ENCODE results near the gene UGT1A7.
"Not testable (repeated sequence)": the region's sequence is repeated elsewhere in the genome, so short reads cannot be mapped to it uniquely, and the experiment has no call there.

Gene UGT1A7

DNA sequence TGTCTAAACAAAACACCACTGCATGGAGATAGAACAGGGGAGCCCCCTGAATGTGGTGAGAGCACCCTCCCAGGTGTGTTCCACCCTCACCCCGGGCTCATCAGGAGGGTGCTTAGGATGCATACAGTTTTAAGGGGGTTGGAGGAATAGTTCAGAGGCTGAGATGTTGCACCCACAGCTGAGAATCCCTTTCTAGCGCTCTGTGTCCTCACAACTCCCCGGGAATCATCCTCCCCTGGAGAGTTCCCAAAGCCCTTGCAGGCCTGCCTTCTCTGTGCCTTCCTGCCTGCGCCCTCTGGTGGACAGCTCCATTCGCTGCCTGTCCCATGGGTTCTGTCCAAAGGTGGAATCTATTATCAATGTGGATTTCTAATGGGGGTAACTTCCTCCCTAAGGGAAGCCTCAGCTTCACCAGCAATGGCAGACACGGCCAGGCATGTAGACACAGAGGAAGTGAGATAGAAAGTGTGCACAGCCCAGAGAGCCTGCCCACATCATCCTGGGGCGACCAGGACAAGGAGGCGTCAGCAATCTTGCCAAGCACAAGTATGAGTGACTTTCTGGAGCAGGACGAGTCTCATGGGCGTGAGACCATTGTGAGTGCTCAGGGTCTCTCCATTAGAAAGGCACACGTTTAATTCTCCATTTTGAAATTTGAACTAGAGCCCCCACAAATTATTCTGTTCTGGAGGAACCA, 29.8 kb downstream of the UGT1A7 start:
- peak; percentile 18 to 95 (median 79) for DNase-seq
- intact Hi-C loops (cut with DNase I), result loop anchor here (5.0 kb wide), 1 partner anchor 264 kb away; no protein-coding TSS in a partner anchor

DNA sequence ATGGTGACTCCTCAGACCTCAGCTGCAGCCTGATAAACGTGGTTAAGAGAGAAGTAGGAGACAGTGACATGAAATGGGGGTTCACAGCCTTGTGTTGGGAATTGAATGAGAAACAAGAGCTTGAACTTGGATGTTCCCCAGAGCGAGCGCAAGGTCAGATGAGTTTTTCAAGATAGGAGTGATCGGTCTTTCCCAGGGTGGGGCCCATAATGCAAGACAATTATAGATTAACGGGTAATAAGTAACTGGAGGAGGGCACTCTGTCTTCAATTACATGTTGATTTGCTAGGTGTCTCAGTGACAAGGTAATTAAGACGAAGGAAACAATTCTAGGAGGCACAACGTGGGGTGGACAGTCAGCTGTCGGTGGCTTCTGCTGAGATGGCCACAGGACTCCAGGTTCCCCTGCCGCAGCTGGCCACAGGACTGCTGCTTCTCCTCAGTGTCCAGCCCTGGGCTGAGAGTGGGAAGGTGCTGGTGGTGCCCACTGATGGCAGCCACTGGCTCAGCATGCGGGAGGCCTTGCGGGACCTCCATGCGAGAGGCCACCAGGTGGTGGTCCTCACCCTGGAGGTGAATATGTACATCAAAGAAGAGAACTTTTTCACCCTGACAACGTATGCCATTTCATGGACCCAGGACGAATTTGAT, 31.0 kb downstream of the UGT1A7 start, which contains the start of gene UGT1A5:
TSS of gene UGT1A5 (plus strand) at position 297 of the 651 bp plus-strand sequence. CDS start at position 382, 85 bp downstream.
- intact Hi-C loops (cut with DNase I), result loop anchor here (5.0 kb wide), 1 partner anchor 265 kb away; no protein-coding TSS in a partner anchor
- peak in 1 of 10 donors; percentile 62 for DNase-seq

DNA sequence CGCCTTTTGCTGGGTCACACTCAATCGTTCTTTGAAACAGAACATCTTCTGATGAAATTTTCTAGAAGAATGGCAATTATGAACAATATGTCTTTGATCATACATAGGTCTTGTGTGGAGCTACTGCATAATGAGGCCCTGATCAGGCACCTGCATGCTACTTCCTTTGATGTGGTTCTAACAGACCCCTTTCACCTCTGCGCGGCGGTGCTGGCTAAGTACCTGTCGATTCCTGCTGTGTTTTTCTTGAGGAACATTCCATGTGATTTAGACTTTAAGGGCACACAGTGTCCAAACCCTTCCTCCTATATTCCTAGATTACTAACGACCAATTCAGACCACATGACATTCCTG, 31.5 kb downstream of the UGT1A7 start:
- intact Hi-C loops (cut with DNase I), result loop anchor here (5.0 kb wide), 1 partner anchor 266 kb away; no protein-coding TSS in a partner anchor
- DNase-seq, result no peak

DNA sequence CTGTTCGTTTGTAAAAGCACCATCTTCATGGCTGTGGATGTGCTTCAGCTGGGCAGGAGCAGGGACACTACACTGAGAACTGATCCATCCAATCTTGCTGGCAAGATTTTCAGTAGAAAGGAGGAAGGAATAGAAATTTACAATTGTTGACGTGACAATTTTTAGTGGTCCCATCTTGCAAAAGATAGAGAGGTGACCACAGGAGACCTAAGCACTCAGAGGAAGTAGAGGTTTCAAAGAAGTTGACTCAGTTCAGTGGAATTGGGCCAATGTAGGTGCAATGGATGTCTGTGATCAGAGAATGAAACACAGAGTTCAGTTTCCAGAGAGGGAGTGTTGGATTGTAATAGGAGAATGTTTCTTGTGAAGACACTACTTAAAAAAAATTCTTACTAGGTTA, 32.4 kb downstream of the UGT1A7 start:
- DNase-seq, result no peak
- intact Hi-C loops (cut with DNase I), result loop anchor here (5.0 kb wide), 1 partner anchor 267 kb away; no protein-coding TSS in a partner anchor

DNA sequence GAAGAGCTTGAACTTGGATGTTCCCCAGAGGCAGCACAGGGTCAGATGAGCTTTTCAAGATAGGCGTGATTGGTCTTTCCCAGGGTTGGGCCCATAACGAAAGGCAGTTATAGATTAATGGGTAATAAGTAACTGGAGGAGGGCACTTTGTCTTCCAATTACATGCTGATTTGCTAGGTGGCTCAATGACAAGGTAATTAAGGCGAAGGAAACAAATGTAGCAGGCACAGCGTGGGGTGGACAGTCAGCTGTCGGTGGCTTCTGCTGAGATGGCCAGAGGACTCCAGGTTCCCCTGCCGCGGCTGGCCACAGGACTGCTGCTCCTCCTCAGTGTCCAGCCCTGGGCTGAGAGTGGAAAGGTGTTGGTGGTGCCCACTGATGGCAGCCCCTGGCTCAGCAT, 36.9 kb downstream of the UGT1A7 start, which contains the start of gene UGT1A4:
TSS of gene UGT1A4 (plus strand) at position 185 of the 400 bp plus-strand sequence. CDS start at position 270, 85 bp downstream.
- no peak for DNase-seq
- intact Hi-C loops (cut with DNase I), result no loop called here

DNA sequence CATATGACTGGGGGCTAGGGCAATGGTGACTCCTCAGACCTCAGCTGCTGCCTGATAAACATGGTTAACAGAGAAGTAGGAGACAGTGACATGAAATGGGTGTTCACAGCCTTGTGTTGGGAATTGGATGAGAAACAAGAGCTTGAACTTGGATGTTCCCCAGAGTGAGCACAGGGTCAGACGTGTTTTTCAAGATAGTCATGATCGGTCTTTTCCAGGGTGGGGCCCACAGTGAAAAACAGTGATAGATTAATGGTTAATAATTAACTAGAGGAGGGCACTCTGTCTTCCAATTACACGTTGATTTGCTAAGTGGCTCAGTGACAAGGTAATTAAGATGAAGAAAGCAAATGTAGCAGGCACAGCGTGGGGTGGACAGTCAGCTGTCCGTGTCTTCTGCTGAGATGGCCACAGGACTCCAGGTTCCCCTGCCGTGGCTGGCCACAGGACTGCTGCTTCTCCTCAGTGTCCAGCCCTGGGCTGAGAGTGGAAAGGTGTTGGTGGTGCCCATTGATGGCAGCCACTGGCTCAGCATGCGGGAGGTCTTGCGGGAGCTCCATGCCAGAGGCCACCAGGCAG, 47.1 kb downstream of the UGT1A7 start, which contains the start of gene UGT1A3:
TSS of gene UGT1A3 (plus strand) at position 320 of the 579 bp plus-strand sequence. CDS start at position 405, 85 bp downstream.
- intact Hi-C loops (cut with DNase I), result no loop called here
- no peak for DNase-seq

DNA sequence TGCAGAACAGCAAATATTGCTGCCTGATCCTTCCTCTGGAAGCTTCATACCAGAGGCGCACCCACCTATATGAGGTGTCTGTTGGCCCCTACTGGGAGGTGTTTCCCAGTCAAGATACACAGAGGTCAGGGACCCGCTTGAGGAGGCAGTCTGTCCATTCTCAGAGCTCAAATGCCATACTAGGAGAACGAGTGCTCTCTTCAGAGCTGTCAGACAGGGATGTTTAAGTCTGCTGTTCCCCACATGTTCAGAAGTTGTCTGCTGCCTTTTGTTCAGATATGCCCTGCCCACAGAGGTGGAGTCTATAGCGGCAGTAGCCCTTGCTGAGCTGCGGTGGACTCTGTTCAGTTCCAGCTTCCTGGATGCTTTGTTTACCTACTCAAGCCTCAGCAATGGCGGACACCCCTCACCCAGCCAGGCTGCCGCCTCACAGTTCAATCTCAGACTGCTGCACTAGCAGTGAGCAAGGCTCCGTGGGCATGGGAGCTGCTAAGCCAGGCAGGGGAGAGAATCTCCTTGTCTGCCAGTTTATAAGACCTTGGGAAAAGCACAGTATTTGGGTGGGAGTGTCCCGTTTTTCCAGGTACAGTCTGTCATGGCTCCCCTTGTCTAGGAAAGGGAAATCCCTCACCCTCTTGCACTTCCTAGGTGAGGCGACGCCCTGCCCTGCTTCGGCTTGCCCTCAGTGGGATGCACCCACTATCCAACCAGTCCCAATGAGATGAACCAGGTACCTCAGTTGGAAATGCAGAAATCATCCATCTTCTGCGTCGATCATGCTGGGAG, 55.4 kb downstream of the UGT1A7 start:
- DNase-seq; intact Hi-C loops (cut with DNase I): not testable (repeated sequence)

DNA sequence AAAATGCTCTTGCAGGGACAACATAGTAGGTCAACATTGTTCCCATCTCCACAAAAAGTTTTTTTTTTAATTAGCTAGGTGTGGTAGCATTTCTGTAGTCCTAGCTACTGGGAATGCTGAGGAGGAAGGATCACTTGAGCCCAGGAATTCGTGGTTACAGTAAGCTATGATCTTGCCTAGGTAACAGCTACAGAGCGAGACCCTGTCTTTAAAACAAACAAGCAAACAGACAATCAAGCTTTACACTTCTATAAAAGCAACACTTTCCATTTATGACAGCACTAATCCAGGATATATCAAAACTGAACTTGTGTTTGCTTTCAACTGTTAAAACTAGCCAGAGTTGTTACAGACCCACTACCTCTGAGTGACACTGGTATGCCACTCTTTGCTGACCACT, 59.2 kb downstream of the UGT1A7 start:
- DNase-seq, result no peak
- intact Hi-C loops (cut with DNase I), result no loop called here

DNA sequence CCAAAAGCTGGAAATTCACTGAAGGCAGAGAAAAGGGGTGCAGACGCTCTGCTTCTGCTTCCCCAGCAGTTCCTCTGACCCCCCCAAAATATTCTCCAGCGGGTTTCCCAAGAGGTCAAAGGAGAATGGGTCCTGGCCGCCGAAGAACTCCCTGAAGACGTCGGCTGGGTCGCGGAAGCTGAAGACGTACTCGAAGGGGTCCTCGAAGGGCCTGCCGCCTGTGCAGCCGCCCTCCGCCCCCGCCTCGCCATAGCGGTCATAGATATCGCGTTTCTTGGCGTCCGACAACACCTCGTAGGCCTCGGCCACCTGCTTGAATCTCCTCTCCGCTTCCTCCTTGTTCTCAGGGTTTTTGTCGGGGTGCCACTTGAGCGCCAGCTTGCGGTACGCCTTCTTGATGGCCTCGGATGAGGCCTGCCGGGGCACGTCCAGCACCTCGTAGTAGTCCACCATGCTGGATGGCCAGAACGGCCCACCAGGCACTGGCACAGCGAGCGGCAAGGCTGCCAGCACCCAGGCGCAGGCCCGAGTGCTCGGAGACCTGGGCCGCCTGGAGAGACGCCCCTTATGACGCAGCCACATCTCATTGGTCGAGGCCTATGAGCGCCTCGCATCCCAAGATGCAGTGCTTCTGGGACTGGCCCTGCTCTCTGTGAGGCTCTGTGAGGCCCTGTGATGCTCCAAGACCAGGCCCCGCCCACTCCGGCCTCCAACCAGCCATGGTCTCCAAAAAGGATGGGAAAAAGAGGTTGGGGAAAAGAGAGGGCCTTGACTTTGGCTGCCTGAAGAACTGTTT, 62.0 kb downstream of the UGT1A7 start:
- intact Hi-C loops (cut with DNase I), result no loop called here
- DNase-seq, result peak in 3 of 10 donors; percentile 58 to 74 (median 63)

DNA sequence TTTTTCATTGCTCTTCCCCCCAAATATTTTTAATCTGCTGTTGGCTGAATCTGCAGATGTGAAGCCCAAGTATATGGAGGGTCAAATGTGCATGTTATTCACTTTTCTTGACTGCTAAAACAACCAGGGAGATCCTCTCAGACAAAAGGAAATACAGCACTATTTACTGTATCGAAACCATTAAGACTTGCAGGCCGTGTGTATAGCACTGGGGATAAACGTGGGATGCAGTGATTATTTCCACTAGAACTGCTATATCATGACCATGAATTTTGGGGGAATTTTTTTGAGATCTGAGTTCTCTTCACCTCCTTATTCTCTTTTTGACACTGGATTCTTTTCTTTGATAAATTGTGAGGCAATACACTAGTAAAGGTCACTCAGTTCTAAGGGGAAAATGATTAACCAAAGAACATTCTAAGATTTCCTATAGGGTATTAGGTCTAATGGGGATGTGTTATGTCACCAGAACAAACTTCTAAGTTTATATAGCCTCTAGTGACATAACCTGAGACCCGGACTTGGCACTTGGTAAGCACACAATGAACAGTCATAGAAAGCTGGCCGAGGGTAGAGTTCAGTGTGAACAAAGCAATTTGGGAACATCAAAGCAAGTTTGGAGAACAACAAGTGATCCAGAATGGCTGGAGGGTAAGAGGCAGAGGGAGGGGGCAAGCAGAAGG, 63.5 kb downstream of the UGT1A7 start:
- DNase-seq, result no peak
- intact Hi-C loops (cut with DNase I), result no loop called here

DNA sequence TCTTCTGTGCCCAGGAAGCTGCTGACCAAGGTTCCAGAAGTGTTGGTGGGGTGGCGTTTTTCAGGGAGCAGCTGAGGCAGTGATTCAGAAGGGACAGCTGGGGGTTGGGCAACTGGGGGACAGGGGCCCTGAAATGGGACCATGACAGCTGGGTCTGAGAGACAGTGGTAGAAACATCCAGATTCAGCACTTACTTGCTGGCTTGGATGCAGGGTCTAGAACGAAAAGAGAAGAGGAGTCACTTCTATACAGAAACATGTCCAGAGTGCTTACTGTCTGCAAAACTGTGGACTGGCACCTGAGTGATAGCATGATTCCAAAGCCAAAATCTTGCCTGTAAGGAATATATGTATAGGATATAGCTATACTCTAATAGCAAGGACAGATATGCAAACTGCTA, 64.1 kb downstream of the UGT1A7 start:
- intact Hi-C loops (cut with DNase I); DNase-seq: not testable (repeated sequence)

DNA sequence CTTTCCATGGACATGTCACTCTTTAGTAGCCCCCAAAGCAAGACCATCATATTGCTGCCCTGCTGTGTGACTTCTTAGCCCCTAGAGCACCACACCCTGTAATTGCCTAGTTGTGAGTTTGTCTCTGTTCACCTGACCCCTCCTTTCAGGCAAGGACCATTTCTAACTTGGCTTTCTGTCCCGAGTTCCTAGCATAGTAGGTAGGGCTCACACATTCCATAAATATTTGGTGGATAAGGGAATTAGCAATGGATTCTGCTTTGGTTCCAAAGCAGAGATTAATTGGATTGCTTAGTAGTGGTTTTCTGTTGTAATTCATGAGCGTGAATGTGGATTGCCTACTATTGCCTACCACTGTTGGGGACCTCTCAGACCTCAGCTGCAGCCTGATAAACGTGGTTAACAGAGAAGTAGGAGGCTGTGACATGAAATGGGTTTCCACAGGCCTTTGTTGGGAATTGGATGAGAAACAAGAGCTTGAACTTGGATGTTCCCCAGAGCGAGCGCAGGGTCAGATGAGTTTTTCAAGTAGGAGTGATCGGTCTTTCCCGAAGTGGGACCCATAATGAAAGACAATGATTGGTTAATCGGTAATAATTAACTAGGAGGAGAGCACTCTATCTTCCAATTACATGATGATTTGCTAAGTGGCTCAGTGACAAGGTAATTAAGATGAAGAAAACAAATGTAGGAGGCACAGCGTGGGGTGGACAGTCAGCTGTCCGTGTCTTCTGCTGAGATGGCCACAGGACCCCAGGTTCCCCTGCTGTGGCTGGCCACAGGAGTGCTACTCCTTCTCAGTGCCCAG, 65.0 kb downstream of the UGT1A7 start:
- intact Hi-C loops (cut with DNase I), result no loop called here
- DNase-seq, result no peak

DNA sequence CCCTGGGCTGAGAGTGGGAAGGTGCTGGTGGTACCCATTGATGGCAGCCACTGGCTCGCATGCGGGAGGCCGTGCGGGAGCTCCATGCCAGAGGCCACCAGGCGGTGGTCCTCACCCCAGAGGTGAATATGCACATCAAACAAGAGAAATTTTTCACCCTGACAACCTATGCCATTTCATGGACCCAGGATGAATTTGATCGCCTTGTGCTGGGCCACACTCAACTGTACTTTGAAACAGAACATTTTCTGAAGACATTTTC, 65.5 kb downstream of the UGT1A7 start:
- no peak for DNase-seq
- intact Hi-C loops (cut with DNase I), result no loop called here

DNA sequence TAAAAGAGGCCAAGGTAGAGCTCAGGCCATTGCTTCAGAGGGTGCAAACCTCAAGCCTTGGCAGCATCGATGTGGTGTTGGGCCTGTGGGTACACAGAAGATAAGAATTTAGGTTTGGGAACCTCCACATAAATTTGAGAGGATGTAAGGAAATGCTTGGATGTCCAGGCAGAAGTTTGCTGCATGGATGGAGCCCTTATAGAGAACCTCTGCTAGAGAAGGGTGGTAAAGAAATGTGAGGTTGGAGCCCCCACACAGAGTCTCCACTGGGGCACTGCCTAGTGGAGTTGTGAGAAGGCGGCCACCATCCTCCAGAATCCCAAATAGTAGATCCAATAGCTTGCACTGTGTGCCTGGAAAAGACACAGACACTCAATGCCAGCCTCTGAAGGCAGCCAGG, 69.0 kb downstream of the UGT1A7 start:
- DNase-seq; intact Hi-C loops (cut with DNase I): not testable (repeated sequence)

DNA sequence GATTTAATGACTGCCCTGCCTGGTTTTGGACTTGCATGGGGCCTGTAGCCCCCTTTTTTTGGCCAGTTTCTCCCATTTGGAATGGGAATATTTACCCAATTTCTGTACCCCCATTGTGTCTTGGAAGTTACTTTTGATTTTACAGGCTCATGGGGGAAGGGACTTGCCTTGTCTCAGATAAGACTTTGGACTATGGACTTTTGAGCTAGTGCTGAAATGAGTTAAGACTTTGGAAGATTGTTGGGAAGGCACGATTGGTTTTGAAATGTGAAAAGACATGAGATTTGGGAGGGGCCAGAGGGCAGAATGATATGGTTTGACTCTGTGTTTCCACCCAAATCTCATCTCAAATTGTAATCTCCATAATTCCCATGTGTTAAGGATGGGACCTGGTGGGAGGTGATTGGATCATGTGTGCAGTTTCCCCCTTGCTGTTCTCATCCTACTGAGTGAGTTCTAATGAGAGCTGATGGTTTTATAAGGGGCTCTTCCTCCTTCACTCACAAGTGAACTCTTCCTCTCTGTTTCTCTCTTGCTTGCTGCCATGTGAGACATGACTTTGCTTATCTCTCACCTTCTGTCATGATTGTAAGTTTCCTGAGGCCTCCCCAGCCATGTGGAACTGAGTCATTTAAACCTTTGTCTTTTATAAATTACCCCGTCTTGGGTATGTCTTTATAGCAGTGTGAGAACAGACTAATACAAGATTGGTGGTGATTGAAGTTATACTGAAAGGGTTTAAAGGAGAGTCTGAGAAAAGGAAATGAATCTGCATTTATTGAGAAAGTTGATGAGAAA, 69.7 kb downstream of the UGT1A7 start:
- intact Hi-C loops (cut with DNase I); DNase-seq: not testable (repeated sequence)

DNA sequence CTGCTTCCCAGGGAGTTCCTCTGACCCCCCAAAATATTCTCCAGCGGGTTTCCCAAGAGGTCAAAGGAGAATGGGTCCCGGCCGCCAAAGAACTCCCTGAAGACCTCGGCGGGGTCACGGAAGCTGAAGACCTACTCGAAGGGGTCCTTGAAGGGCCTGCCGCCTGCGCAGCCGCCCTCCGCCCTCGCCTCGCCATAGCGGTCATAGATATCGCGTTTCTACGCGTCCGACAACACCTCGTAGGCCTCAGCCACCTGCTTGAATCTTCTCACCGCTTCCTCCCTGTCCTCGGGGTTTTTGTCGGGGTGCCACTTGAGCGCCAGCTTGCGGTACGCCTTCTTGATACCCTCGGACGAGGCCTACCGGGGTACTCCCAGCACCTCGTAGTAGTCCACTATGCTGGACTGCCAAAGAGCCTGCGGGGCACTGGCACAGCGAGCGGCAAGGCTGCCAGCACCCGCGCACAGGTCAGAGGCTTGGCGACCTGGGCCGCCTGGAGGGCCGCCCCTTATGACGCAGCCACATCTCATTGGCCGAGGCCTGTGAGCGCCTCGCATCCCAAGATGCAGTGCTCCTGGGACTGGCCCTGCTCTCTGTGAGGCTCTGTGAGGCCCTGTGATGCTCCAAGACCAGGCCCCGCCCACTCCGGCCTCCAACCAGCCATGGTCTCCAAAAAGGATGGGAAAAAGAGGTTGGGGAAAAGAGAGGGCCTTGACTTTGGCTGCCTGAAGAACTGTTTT, 73.3 kb downstream of the UGT1A7 start:
- DNase-seq, result peak in 1 of 10 donors; percentile 84
- intact Hi-C loops (cut with DNase I), result no loop called here

All from posterior cingulate gyrus (tissue), 11 donors.